Measurements from ENCODE around the gene LILRA1.

GRCh38 chr19:54609356-54609791 is 15.9 kb downstream of the LILRA1 start:
- TF ChIP-seq, protein P1, sequence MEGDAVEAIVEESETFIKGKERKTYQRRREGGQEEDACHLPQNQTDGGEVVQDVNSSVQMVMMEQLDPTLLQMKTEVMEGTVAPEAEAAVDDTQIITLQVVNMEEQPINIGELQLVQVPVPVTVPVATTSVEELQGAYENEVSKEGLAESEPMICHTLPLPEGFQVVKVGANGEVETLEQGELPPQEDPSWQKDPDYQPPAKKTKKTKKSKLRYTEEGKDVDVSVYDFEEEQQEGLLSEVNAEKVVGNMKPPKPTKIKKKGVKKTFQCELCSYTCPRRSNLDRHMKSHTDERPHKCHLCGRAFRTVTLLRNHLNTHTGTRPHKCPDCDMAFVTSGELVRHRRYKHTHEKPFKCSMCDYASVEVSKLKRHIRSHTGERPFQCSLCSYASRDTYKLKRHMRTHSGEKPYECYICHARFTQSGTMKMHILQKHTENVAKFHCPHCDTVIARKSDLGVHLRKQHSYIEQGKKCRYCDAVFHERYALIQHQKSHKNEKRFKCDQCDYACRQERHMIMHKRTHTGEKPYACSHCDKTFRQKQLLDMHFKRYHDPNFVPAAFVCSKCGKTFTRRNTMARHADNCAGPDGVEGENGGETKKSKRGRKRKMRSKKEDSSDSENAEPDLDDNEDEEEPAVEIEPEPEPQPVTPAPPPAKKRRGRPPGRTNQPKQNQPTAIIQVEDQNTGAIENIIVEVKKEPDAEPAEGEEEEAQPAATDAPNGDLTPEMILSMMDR (conservative IDR thresholded peaks at IDR 0.05; ENCODE audit: low read depth, low read length): no peak
- TF ChIP-seq EZH2phosphoT487 (IDR thresholded peaks at IDR 0.05; ENCODE audit: borderline replicate concordance, low read length): no peak
